HFFc6 (cell line): Measurements from ENCODE around the gene DPP3. TPM values are rescaled to one million over a fixed set of nuclear protein-coding genes. Genes with fewer than 3 reads are reported as not detected.

Experiments
- DNase-seq: peaks from one replicate; pipeline ENCODE4 v3.0.0-alpha.2; 2018
- H3K27ac Mint-ChIP-seq: 2 replicates; pipeline ENCODE4 v1.8.0; 2020; ENCODE audit warnings: mild to moderate bottlenecking, mixed read lengths
- H3K27me3 Mint-ChIP-seq: 2 replicates; pipeline ENCODE4 v1.8.0; 2021; ENCODE audit warnings: mild to moderate bottlenecking, moderate library complexity, mixed read lengths; ENCODE audit not compliant: insufficient read depth
- H3K36me3 Mint-ChIP-seq: 2 replicates; pipeline ENCODE4 v1.8.0; 2021; ENCODE audit warnings: low read depth, mixed read lengths
- H3K4me1 Mint-ChIP-seq: 2 replicates; pipeline ENCODE4 v1.8.0; 2020; ENCODE audit warnings: low read depth, mixed read lengths
- H3K4me3 Mint-ChIP-seq: 2 replicates; pipeline ENCODE4 v1.8.0; 2020; ENCODE audit warnings: mild to moderate bottlenecking, moderate library complexity, mixed read lengths
- H3K9me3 Mint-ChIP-seq: 2 replicates; pipeline ENCODE4 v1.8.0; 2020; ENCODE audit warnings: mild to moderate bottlenecking, mixed read lengths
- CTCF ChIP-seq: fragments of 200-600 bp; sonication (generic); IDR thresholded peaks from 2 replicates; pipeline ENCODE4 v1.5.0; 2021; ENCODE audit warnings: antibody characterized with exemption, mild to moderate bottlenecking
- total RNA-seq, 6 experiments: library from RNA; stranded (reverse); fragmentation: NEBNext Ultra II Directional; extraction: Animal tissue kit (Norgen Biotek cat#: 25700); gene quantifications; 2 replicates in 1 of 6; 3 replicates in 5 of 6; pipeline ENCODE4 v1.2.3, GENCODE V29; 2021

The DPP3 gene
- total RNA-seq, 6 experiments from 2014 or later, result 54.8 to 71.6 (median 58.2) TPM

GRCh38 chr11:66489636-66490035 lies 9.4 kb downstream of the DPP3 start:
- no peak for TF ChIP-seq CTCF
- Mint-ChIP-seq H3K36me3 (no peaks in the 10 kb centered on the region), H3K4me1 (no peaks in the 10 kb centered on the region), H3K27ac (no peak overlapping the region), H3K9me3 (no peaks in the 10 kb centered on the region), H3K27me3 (no peaks in the 10 kb centered on the region), H3K4me3 (no peak overlapping the region)
- no peak for DNase-seq

GRCh38 chr11:66491315-66491935 lies 11.2 kb downstream of the DPP3 start:
- H3K4me1 Mint-ChIP-seq, result no peaks in the 10 kb centered on the region
- H3K36me3 Mint-ChIP-seq, result no peaks in the 10 kb centered on the region
- H3K4me3 Mint-ChIP-seq, result no peak overlapping the region
- peak; percentile 70 for TF ChIP-seq CTCF
- H3K27me3 Mint-ChIP-seq, result no peaks in the 10 kb centered on the region
- DNase-seq, result no peak
- no peak overlapping the region for H3K27ac Mint-ChIP-seq
- H3K9me3 Mint-ChIP-seq, result no peaks in the 10 kb centered on the region

- no peaks in the 10 kb centered on the region for H3K27me3 Mint-ChIP-seq
- no peak overlapping the region for H3K27ac Mint-ChIP-seq
- no peaks in the 10 kb centered on the region for H3K4me1 Mint-ChIP-seq
- DNase-seq, result no peak
- no peaks in the 10 kb centered on the region for H3K9me3 Mint-ChIP-seq
- H3K4me3 Mint-ChIP-seq, result no peak overlapping the region
- TF ChIP-seq CTCF, result no peak
- H3K36me3 Mint-ChIP-seq, result no peaks in the 10 kb centered on the region
These were observed 12.1 kb downstream of the DPP3 start for GRCh38 chr11:66492161-66492865.

GRCh38 chr11:66493130-66493529 lies 12.9 kb downstream of the DPP3 start:
- Mint-ChIP-seq H3K9me3 (no peaks in the 10 kb centered on the region), H3K27ac (no peak overlapping the region), H3K4me1 (no peaks in the 10 kb centered on the region), H3K4me3 (no peak overlapping the region), H3K36me3 (no peaks in the 10 kb centered on the region), H3K27me3 (no peaks in the 10 kb centered on the region)
- no peak for TF ChIP-seq CTCF
- DNase-seq, result no peak

GRCh38 chr11:66494458-66494857 lies 14.2 kb downstream of the DPP3 start:
- H3K9me3 Mint-ChIP-seq, result no peaks in the 10 kb centered on the region
- H3K4me3 Mint-ChIP-seq, result no peak overlapping the region
- TF ChIP-seq CTCF, result no peak
- no peaks in the 10 kb centered on the region for H3K27me3 Mint-ChIP-seq
- no peak overlapping the region for H3K27ac Mint-ChIP-seq
- H3K4me1 Mint-ChIP-seq, result no peaks in the 10 kb centered on the region
- no peaks in the 10 kb centered on the region for H3K36me3 Mint-ChIP-seq
- no peak for DNase-seq
